ENCODE results near the gene ANKRD45.
"Not testable (repeated sequence)": the region's sequence is repeated elsewhere in the genome, so short reads cannot be mapped to it uniquely, and the experiment has no call there.

Gene ANKRD45

GRCh38 chr1:173642450-173643139 is 27.1 kb downstream of the ANKRD45 start:
- not testable (repeated sequence) for DNase-seq (ENCODE audit: low read depth in 2 of 2)

GRCh38 chr1:173639102-173639501 is 30.5 kb downstream of the ANKRD45 start:
- no peak for DNase-seq (ENCODE audit: low read depth in 2 of 2)

- DNase-seq (ENCODE audit: low read depth in 2 of 2) = no peak
Measured at GRCh38 chr1:173638043-173639021, 31.3 kb downstream of the ANKRD45 start.

GRCh38 chr1:173637236-173638042 is 32.2 kb downstream of the ANKRD45 start:
- DNase-seq (ENCODE audit: low read depth in 2 of 2) = not testable (repeated sequence)

GRCh38 chr1:173635116-173635515 is 34.5 kb downstream of the ANKRD45 start, which contains the start of gene TEX50:
TSS of gene TEX50 (plus strand) at chr1:173635338. CDS start at chr1:173635522, 184 bp downstream.
- no peak for DNase-seq (ENCODE audit: low read depth in 2 of 2)

- no peak for DNase-seq (ENCODE audit: low read depth in 2 of 2)
Measured at GRCh38 chr1:173628888-173629287, 40.8 kb downstream of the ANKRD45 start.

GRCh38 chr1:173627269-173627668 is 42.4 kb downstream of the ANKRD45 start:
- DNase-seq (ENCODE audit: low read depth in 2 of 2) = no peak

- no peak for DNase-seq (ENCODE audit: low read depth in 2 of 2)
Measured at GRCh38 chr1:173616859-173617258, 52.8 kb downstream of the ANKRD45 start.

GRCh38 chr1:173613086-173613485 is 56.6 kb downstream of the ANKRD45 start:
- not testable (repeated sequence) for DNase-seq (ENCODE audit: low read depth in 2 of 2)

GRCh38 chr1:173608503-173609216 is 61.0 kb downstream of the ANKRD45 start:
- DNase-seq (ENCODE audit: low read depth in 2 of 2) = no peak

- no peak for DNase-seq (ENCODE audit: low read depth in 2 of 2)
Measured at GRCh38 chr1:173603056-173603591, 66.5 kb downstream of the ANKRD45 start, which contains the start of gene SLC9C2. TSS of gene SLC9C2 (minus strand) at chr1:173603072. CDS start at chr1:173601776, 1,296 bp downstream.

- no peak for DNase-seq (ENCODE audit: low read depth in 2 of 2)
Measured at GRCh38 chr1:173601588-173601987, 68.1 kb downstream of the ANKRD45 start.

- no peak for DNase-seq (ENCODE audit: low read depth in 2 of 2)
Measured at GRCh38 chr1:173596097-173596825, 73.4 kb downstream of the ANKRD45 start.

GRCh38 chr1:173591138-173591537 is 78.5 kb downstream of the ANKRD45 start:
- DNase-seq (ENCODE audit: low read depth in 2 of 2) = not testable (repeated sequence)

- no peak for DNase-seq (ENCODE audit: low read depth in 2 of 2)
Measured at GRCh38 chr1:173590557-173590956, 79.1 kb downstream of the ANKRD45 start.

GRCh38 chr1:173581383-173582079 is 88.1 kb downstream of the ANKRD45 start:
- DNase-seq (ENCODE audit: low read depth in 2 of 2) = no peak

- DNase-seq (ENCODE audit: low read depth in 2 of 2) = no peak
Measured at GRCh38 chr1:173580658-173581057, 89.0 kb downstream of the ANKRD45 start.

- DNase-seq (ENCODE audit: low read depth in 2 of 2) = no peak
Measured at GRCh38 chr1:173580071-173580470, 89.6 kb downstream of the ANKRD45 start.

GRCh38 chr1:173573596-173573995 is 96.1 kb downstream of the ANKRD45 start:
- DNase-seq (ENCODE audit: low read depth in 2 of 2) = no peak
